ENCODE measurements around the gene LCORL.

LCORL gene

DNA sequence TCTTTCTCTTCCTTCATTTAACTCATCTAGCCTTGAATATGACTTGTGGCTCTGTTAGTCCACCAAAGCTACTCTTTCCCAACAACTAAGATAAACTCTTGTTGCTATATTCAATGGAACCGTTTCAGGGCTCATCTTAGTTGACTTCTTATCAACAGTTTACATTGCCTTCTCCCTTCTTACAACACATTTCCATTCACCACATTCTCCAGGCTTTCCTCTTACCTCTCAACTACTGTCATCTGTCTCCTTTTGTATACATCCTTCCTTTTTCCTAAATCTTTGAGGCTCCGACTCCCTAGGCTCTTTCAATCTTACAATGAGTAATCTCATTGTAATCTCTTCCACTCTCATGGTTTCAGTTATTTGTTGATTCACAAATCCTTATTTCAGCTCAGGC is 152.2 kb downstream of the LCORL start:
- Histone ChIP-seq H3K4me1 (ENCODE audit: low read length) (no peaks in the 10 kb centered on the region), H2AFZ (ENCODE audit: low read length) (no peak overlapping the region), H3K27me3 (replicated peaks; ENCODE audit: insufficient read depth, low read length) (no peaks in the 10 kb centered on the region), H3K4me2 (ENCODE audit: low read depth, low read length) (no peak overlapping the region), H4K20me1 (ENCODE audit: insufficient read depth, low read length) (no peaks in the 10 kb centered on the region), H3K36me3 (replicated peaks; ENCODE audit: insufficient read depth, low read length) (no peaks in the 10 kb centered on the region), H3K79me2 (ENCODE audit: low read length) (no peaks in the 10 kb centered on the region), H3K27ac (ENCODE audit: low read length) (no peak overlapping the region), H3F3A (ENCODE audit: insufficient read depth, low read length) (no peaks in the 10 kb centered on the region), H3K4me3 (ENCODE audit: low read length) (no peak overlapping the region), H3K9me3 (replicated peaks; ENCODE audit: insufficient read depth, low read length) (no peaks in the 10 kb centered on the region), H3K9ac (ENCODE audit: low read length) (no peak overlapping the region), H3K9me2 (replicated peaks; ENCODE audit: insufficient read depth, low read length) (no peaks in the 10 kb centered on the region)
- no peak for DNase-seq
- TF ChIP-seq EZH2 (optimal IDR thresholded peaks at IDR 0.05; ENCODE audit: low read depth, low read length) (no peak), EZH2phosphoT487 (IDR thresholded peaks at IDR 0.05; ENCODE audit: low read length) (no peak)
- TF ChIP-seq, protein P1, sequence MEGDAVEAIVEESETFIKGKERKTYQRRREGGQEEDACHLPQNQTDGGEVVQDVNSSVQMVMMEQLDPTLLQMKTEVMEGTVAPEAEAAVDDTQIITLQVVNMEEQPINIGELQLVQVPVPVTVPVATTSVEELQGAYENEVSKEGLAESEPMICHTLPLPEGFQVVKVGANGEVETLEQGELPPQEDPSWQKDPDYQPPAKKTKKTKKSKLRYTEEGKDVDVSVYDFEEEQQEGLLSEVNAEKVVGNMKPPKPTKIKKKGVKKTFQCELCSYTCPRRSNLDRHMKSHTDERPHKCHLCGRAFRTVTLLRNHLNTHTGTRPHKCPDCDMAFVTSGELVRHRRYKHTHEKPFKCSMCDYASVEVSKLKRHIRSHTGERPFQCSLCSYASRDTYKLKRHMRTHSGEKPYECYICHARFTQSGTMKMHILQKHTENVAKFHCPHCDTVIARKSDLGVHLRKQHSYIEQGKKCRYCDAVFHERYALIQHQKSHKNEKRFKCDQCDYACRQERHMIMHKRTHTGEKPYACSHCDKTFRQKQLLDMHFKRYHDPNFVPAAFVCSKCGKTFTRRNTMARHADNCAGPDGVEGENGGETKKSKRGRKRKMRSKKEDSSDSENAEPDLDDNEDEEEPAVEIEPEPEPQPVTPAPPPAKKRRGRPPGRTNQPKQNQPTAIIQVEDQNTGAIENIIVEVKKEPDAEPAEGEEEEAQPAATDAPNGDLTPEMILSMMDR (IDR thresholded peaks at IDR 0.05; ENCODE audit: low read length) = no peak

DNA sequence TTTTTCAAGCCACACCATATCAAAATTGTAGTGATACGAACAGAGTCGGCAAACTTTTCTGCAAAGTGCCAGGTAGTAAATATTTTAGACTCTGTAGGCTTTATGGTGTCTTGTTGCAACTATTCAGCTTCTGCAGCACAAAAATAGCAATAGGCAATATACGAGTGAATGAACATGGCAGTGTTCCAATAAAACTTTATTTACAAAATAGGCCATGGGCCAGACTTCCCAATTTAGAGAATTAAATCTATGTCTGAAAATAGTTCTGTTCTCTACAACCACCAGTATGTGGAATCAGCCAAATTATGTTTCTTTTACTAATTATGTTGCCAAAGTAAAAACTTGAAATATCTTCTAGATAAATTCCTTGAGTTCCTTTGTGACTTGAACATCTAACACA is 154.3 kb downstream of the LCORL start:
- no peak overlapping the region for H3K27ac ChIP-seq (ENCODE audit: low read length)
- no peaks in the 10 kb centered on the region for H4K20me1 ChIP-seq (ENCODE audit: insufficient read depth, low read length)
- no peak for TF ChIP-seq EZH2 (optimal IDR thresholded peaks at IDR 0.05; ENCODE audit: low read depth, low read length)
- TF ChIP-seq EZH2phosphoT487 (IDR thresholded peaks at IDR 0.05; ENCODE audit: low read length) = no peak
- TF ChIP-seq, protein P1 (IDR thresholded peaks at IDR 0.05; ENCODE audit: low read length) = no peak
- H3K4me1 ChIP-seq (ENCODE audit: low read length) = no peaks in the 10 kb centered on the region
- H3K9me2 ChIP-seq (replicated peaks; ENCODE audit: insufficient read depth, low read length) = no peaks in the 10 kb centered on the region
- no peaks in the 10 kb centered on the region for H3K27me3 ChIP-seq (replicated peaks; ENCODE audit: insufficient read depth, low read length)
- no peaks in the 10 kb centered on the region for H3F3A ChIP-seq (ENCODE audit: insufficient read depth, low read length)
- no peak overlapping the region for H2AFZ ChIP-seq (ENCODE audit: low read length)
- no peak overlapping the region for H3K9ac ChIP-seq (ENCODE audit: low read length)
- no peaks in the 10 kb centered on the region for H3K36me3 ChIP-seq (replicated peaks; ENCODE audit: insufficient read depth, low read length)
- H3K9me3 ChIP-seq (replicated peaks; ENCODE audit: insufficient read depth, low read length) = no peaks in the 10 kb centered on the region
- no peak overlapping the region for H3K4me2 ChIP-seq (ENCODE audit: low read depth, low read length)
- DNase-seq = no peak
- H3K79me2 ChIP-seq (ENCODE audit: low read length) = no peaks in the 10 kb centered on the region
- no peak overlapping the region for H3K4me3 ChIP-seq (ENCODE audit: low read length)

DNA sequence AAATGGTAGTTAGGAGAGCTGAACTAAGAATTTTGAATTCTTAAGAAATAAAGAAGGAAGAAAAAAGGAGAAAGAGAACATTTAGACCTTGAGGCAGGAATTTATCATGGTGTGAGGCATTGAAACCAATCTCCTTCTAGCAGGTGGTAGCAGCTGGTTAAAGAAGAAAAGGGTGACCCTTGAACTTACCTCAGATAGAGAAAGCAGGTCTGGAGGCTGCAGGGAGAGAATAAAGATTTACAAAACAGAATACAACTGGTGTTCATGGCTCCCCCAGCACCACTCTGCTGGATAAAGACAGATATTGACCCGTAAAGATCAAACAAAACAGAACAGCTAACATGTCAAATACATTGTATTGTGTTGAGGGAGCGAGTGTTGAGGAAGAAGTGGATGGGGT is 154.7 kb downstream of the LCORL start:
- no peaks in the 10 kb centered on the region for H3K4me1 ChIP-seq (ENCODE audit: low read length)
- H3K27me3 ChIP-seq (replicated peaks; ENCODE audit: insufficient read depth, low read length) = no peaks in the 10 kb centered on the region
- H3K9me3 ChIP-seq (replicated peaks; ENCODE audit: insufficient read depth, low read length) = no peaks in the 10 kb centered on the region
- H3K4me2 ChIP-seq (ENCODE audit: low read depth, low read length) = no peak overlapping the region
- DNase-seq = no peak
- no peak overlapping the region for H3K9ac ChIP-seq (ENCODE audit: low read length)
- H3K36me3 ChIP-seq (replicated peaks; ENCODE audit: insufficient read depth, low read length) = no peaks in the 10 kb centered on the region
- H3K27ac ChIP-seq (ENCODE audit: low read length) = no peak overlapping the region
- TF ChIP-seq EZH2 (optimal IDR thresholded peaks at IDR 0.05; ENCODE audit: low read depth, low read length) = no peak
- TF ChIP-seq, protein P1 (IDR thresholded peaks at IDR 0.05; ENCODE audit: low read length) = no peak
- no peak for TF ChIP-seq EZH2phosphoT487 (IDR thresholded peaks at IDR 0.05; ENCODE audit: low read length)
- H3K79me2 ChIP-seq (ENCODE audit: low read length) = no peaks in the 10 kb centered on the region
- no peak overlapping the region for H3K4me3 ChIP-seq (ENCODE audit: low read length)
- H3K9me2 ChIP-seq (replicated peaks; ENCODE audit: insufficient read depth, low read length) = no peaks in the 10 kb centered on the region
- no peaks in the 10 kb centered on the region for H3F3A ChIP-seq (ENCODE audit: insufficient read depth, low read length)
- H2AFZ ChIP-seq (ENCODE audit: low read length) = no peak overlapping the region
- no peaks in the 10 kb centered on the region for H4K20me1 ChIP-seq (ENCODE audit: insufficient read depth, low read length)

Measured in MM.1S (cell line).